Measurements from ENCODE around the gene CELF3. TPM values are rescaled to one million over a fixed set of nuclear protein-coding genes. Genes with fewer than 3 reads are reported as not detected.
A peak's percentile ranks its signal among the peaks of the same experiment; 100 is the strongest.

The CELF3 gene
- total and polyA plus RNA-seq, 2 of the 13 experiments (the other 11 are each of a cell fraction or from before 2014, with no cell fraction given) = not detected

DNA sequence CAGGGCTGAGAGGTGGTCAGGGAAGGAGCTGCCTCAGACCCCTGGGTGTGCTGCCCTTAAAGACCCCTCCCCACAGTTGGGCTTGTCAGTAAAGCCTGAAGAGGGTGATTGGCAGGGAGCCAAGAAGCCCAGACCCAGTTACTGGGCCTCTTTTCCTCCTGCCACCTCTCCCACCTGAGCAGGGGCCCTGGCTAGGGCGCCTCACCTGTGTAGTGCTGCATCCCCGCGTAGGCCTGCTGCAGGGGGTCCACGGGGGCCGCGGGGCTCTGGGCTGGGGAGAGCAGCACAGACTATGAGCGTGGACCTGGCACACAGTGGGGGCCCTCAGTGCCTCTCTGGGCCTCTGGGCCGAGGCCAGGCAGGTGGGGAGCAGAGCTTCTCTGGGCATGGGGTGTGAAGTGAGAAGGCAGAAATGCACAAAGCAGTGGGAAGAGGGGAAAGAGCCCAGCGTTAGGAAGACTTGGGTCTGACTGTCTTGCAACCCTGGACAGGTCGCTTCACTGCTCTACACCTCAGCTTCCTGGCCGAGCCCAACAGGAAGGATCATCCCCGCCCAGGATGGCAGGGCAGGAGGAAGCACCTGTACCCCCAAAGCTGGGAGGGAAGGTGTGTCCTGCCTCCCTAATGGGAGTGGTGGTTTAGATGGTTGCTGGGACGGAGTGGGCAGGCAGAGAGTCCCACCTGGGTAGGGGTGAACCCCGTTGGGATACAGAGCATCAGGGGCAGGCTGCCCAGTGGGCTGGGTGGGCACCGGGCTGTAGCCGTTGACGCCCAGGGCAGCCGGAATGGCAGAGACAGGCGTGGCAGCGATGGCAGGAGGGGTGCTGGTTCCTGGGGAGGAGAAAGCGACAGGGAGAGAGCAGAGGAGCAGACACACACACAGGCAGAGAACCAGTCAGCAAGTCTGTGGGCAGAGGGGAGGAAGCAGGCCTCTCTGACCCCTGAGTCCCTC, 9.9 kb downstream of the CELF3 start (continued):
- TF ChIP-seq, protein P1, sequence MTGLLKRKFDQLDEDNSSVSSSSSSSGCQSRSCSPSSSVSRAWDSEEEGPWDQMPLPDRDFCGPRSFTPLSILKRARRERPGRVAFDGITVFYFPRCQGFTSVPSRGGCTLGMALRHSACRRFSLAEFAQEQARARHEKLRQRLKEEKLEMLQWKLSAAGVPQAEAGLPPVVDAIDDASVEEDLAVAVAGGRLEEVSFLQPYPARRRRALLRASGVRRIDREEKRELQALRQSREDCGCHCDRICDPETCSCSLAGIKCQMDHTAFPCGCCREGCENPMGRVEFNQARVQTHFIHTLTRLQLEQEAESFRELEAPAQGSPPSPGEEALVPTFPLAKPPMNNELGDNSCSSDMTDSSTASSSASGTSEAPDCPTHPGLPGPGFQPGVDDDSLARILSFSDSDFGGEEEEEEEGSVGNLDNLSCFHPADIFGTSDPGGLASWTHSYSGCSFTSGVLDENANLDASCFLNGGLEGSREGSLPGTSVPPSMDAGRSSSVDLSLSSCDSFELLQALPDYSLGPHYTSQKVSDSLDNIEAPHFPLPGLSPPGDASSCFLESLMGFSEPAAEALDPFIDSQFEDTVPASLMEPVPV (CRISPR knock-in tag; IDR thresholded peaks at IDR 0.05) = no peak
- TF ChIP-seq ZNF253 (CRISPR knock-in tag; IDR thresholded peaks at IDR 0.05; ENCODE audit: borderline replicate concordance) = no peak
- TF ChIP-seq POLR2A (IDR thresholded peaks at IDR 0.05; ENCODE audit: insufficient read depth in 1 of 2, low read depth in 2 of 2, low read length in 2 of 2) = no peak

DNA sequence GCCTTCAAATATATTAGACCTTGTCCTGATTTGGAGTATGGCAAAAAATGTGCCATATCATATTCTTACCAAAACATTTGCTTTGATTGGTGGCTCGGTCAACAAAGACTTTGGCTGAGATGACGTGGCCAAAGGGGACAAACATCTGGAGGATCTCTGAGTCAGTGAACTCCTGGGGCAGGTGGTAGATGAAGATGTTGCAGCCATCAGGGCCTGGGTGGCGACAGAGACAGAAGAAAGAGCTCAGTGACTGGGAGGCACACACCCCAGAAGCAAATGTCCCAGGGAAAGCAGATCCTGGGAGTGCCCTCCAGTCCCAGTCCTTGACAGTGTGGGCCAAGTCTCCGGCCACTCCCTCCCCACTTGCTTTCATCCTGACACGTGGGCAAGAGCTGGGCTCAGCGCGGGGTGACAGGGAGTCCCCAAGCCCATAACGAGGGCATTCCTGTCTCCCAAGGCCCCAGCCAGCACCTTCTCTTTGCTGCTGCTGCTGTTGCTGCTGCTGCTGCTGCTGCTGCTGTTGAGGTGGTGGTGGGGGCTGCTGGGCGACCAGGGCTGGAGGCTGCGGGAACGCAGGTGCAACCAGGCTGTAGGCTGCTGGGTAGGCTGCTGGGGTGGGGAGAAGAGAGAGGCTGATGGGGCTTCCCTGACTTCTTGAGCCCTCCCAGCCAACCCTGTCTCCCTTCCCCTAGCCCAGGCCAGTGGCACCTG, 10.7 kb downstream of the CELF3 start:
- no peak overlapping the region for H3K4me2 ChIP-seq (ENCODE audit: low read depth, low read length)
- TF ChIP-seq STAG1 (CRISPR knock-in tag; IDR thresholded peaks at IDR 0.05) (peak; percentile 32), CREB1 (IDR thresholded peaks at IDR 0.05) (peak; percentile 17; the same call in 1 of the 2 replicates), CREB1 (CRISPR knock-in tag; IDR thresholded peaks at IDR 0.05) (no peak), CC2D1A (CRISPR knock-in tag; IDR thresholded peaks at IDR 0.05) (no peak), ARHGAP35 (CRISPR knock-in tag; IDR thresholded peaks at IDR 0.05; ENCODE audit: borderline replicate concordance) (no peak), MTF1 (CRISPR knock-in tag; IDR thresholded peaks at IDR 0.05) (no peak)
- TF ChIP-seq, protein P2, sequence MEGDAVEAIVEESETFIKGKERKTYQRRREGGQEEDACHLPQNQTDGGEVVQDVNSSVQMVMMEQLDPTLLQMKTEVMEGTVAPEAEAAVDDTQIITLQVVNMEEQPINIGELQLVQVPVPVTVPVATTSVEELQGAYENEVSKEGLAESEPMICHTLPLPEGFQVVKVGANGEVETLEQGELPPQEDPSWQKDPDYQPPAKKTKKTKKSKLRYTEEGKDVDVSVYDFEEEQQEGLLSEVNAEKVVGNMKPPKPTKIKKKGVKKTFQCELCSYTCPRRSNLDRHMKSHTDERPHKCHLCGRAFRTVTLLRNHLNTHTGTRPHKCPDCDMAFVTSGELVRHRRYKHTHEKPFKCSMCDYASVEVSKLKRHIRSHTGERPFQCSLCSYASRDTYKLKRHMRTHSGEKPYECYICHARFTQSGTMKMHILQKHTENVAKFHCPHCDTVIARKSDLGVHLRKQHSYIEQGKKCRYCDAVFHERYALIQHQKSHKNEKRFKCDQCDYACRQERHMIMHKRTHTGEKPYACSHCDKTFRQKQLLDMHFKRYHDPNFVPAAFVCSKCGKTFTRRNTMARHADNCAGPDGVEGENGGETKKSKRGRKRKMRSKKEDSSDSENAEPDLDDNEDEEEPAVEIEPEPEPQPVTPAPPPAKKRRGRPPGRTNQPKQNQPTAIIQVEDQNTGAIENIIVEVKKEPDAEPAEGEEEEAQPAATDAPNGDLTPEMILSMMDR (CRISPR knock-in tag; IDR thresholded peaks at IDR 0.05) = peak; percentile 34
- TF ChIP-seq, protein P3, sequence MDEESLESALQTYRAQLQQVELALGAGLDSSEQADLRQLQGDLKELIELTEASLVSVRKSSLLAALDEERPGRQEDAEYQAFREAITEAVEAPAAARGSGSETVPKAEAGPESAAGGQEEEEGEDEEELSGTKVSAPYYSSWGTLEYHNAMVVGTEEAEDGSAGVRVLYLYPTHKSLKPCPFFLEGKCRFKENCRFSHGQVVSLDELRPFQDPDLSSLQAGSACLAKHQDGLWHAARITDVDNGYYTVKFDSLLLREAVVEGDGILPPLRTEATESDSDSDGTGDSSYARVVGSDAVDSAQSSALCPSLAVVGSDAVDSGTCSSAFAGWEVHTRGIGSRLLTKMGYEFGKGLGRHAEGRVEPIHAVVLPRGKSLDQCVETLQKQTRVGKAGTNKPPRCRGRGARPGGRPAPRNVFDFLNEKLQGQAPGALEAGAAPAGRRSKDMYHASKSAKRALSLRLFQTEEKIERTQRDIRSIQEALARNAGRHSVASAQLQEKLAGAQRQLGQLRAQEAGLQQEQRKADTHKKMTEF (CRISPR knock-in tag; IDR thresholded peaks at IDR 0.05) = no peak
- ChIA-PET POLR2A (interaction anchor here (1.3 kb wide), 1 partner anchor 15 kb away, joined by 5 read pairs; the partner anchor contains the start of gene RIIAD1), CTCF (ENCODE audit: low intra/inter-chr PET ratio, low total read pairs) (no interaction called here)
- H4K20me1 ChIP-seq (ENCODE audit: insufficient read depth, low read length) = no peaks in the 10 kb centered on the region
- no TSS peak for BruUV-seq (replicated peaks)
- H3K27me3 ChIP-seq (ENCODE audit: control insufficient read depth in 1 of 2, insufficient read depth in 2 of 2, low read length in 2 of 2) = no peaks in the 10 kb centered on the region
- no peak; the same call in 1 of the 3 replicates for ATAC-seq
- no peaks in the 10 kb centered on the region for H3K9me3 ChIP-seq (ENCODE audit: low read length)
- DNase-seq (ENCODE audit: low spot score) = no peak
- peaks cover 55% of the 10 kb centered on the region for H3K4me1 ChIP-seq (ENCODE audit: insufficient read depth, low read length)
- no peak overlapping the region for H3K9ac ChIP-seq (ENCODE audit: insufficient read depth, low read depth, low read length)
- WGBS (ENCODE audit: low lambda C conversion rate) = 52% methylated on average over 6 of the region's 11 CpGs
- 0 out of 5 replicates have a peak, but pooled peaks cover 0 to 4% of the 10 kb centered on the region in 2 experiments for H3K36me3 ChIP-seq (replicated peaks in 1 of 2; ENCODE audit: control insufficient read depth in 1 of 2, insufficient read depth in 2 of 2, low read length in 2 of 2)
- intact Hi-C loops (cut with micrococcal nuclease; ENCODE audit: unreplicated experiment) (no loop called here), in situ Hi-C loops (cut with HindIII; ENCODE audit: extremely low pct_ligation_motif_present, low pct_unique_long_range_greater_than_20kb) (no loop called here)
- H3K27ac ChIP-seq (ENCODE audit: extremely low read length, insufficient read depth, low read length) = no peak overlapping the region
- H2AFZ ChIP-seq (ENCODE audit: low read length) = no peak overlapping the region
- FAIRE-seq = no peak
- no peaks in the 10 kb centered on the region for H3K79me2 ChIP-seq (ENCODE audit: insufficient read depth, low read length)
- H3K4me3 ChIP-seq (replicated peaks in 1 of 3; ENCODE audit: insufficient read depth in 1 of 3, low read depth in 2 of 3, low read length in 3 of 3) = peak overlapping the region in 1 of 3 experiments; percentile 16; a peak in 1 of 6 replicates
